AG04449 (cell line): ENCODE results near the gene HM13.
"Not testable (repeated sequence)": the region's sequence is repeated elsewhere in the genome, so short reads cannot be mapped to it uniquely, and the experiment has no call there.

Experiments
- CTCF ChIA-PET: fragments of 350-600 bp; formaldehyde crosslinking; extraction: SDS; loops from one replicate; lab custom pipeline; 2021; ENCODE audit warnings: antibody characterized with exemption; lab: Yijun Ruan, JAX
- POLR2A ChIA-PET: fragments of 400-600, 350-600 bp; formaldehyde crosslinking; extraction: SDS; loops from one replicate; lab custom pipeline; 2020; ENCODE audit warnings: antibody characterized with exemption, inconsistent platforms; lab: Yijun Ruan, JAX
- DNase-seq: peaks from one replicate; pipeline ENCODE4 v3.0.0-alpha.2; 2010; ENCODE audit warnings: low read depth, low spot score
- H3K4me3 ChIP-seq: 2 replicates; pipeline ENCODE4 v1.5.1; 2011; ENCODE audit warnings: low read depth, mild to moderate bottlenecking, control low read depth, low read length
- TF ChIP-seq, protein P1 (sequence below): IDR thresholded peaks from one replicate; pipeline ENCODE4 v1.5.1; 2011; ENCODE audit warnings: mild to moderate bottlenecking, moderate library complexity, low read length, control low read depth, inconsistent platforms; ENCODE audit not compliant: insufficient read depth; ENCODE audit errors: missing control alignments

HM13 gene

DNA sequence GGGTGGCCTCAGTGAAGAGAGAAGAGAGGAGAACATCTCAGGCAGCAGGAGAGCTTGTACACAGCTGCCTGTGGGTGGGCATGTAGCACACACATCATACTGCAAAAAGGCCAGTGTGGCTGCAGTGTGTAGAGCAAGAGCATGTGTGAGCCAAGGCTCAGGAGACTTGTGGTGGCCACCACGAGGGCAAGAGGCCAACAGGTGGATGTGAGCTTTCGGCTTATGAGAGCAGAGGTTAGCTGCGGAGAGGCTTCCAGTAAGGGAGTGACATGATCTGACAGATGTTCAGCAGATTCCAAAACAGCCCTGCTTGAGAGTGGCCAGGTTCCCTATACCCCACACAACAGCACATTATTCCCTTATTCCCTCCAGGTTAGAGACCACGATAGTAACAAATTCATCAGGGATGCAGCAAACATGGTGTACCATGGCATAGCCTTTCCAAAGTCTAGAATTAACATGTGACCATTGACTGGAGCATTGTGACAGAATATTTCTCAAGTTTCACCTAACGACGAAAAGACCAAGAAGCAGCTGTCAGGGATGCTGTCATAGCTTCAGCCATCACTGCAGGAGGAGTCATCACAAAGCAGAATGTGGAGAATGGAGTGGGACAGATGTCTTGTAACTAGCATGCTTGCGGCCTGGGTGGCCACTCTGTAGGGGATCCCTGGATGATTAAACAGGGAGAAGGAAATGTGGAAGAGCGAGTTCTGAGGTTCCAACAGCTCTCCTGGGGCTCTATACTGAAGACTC is 23.1 kb downstream of the HM13 start:
- TF ChIP-seq, protein P1, sequence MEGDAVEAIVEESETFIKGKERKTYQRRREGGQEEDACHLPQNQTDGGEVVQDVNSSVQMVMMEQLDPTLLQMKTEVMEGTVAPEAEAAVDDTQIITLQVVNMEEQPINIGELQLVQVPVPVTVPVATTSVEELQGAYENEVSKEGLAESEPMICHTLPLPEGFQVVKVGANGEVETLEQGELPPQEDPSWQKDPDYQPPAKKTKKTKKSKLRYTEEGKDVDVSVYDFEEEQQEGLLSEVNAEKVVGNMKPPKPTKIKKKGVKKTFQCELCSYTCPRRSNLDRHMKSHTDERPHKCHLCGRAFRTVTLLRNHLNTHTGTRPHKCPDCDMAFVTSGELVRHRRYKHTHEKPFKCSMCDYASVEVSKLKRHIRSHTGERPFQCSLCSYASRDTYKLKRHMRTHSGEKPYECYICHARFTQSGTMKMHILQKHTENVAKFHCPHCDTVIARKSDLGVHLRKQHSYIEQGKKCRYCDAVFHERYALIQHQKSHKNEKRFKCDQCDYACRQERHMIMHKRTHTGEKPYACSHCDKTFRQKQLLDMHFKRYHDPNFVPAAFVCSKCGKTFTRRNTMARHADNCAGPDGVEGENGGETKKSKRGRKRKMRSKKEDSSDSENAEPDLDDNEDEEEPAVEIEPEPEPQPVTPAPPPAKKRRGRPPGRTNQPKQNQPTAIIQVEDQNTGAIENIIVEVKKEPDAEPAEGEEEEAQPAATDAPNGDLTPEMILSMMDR = no peak
- ChIA-PET POLR2A (interaction anchor here (0.9 kb wide), 1 partner anchor 9 kb away, joined by 3 read pairs; a partner anchor contains a TSS), CTCF (interaction anchor here (1.0 to 18.2 kb wide), 4 partner anchors 20 to 75 kb away, joined by 4 to 340 read pairs (median 13); partner anchors contain the start of gene HM13)
- DNase-seq = no peak
- H3K4me3 ChIP-seq = no peak overlapping the region

DNA sequence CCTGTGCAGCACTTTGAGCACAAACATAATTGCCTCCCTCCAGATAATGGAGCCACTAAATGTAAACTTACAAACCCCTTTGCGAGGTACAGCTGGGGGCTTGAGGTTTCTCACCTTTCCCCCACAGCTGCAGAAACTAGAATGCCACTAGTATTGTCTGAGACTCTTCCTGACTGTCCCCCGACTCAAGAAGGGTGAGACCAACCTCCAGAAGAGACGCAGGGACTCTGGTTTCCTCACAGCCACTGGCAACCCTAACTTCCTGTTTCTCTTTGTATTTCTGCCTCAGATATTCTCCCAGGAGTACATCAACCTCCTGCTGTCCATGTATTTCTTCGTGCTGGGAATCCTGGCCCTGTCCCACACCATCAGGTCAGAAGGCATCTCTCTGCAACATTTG is 23.6 kb downstream of the HM13 start:
- H3K4me3 ChIP-seq = no peak overlapping the region
- CTCF ChIA-PET = interaction anchor here (1.2 to 18.2 kb wide), 4 partner anchors 22 to 75 kb away, joined by 3 to 340 read pairs (median 13); partner anchors contain the start of gene HM13
- POLR2A ChIA-PET = interaction anchor here (0.9 kb wide), 1 partner anchor 9 kb away, joined by 3 read pairs; a partner anchor contains a TSS
- TF ChIP-seq, protein P1 = no peak
- DNase-seq = no peak

DNA sequence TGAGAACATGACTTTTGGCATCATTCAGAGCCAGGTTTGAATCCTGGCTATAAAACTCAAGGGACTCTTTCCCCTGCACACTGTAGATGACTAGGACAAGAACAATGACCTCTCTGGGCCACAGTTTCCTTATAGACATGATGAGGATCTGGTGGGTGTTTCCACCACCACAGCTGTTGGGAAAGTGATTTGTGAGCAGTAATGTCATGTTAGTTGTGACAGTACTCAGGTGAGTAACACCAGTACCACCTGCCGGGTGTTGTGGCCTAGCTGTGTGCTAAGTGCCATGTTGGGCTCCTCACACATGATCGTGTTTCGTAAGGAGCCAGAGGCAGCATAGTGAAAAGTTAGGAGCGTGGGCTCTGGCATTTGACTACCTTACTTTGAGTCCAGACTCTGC is 24.1 kb downstream of the HM13 start:
- TF ChIP-seq, protein P1 = no peak
- CTCF ChIA-PET = interaction anchor here (1.2 to 18.2 kb wide), 4 partner anchors 21 to 74 kb away, joined by 3 to 340 read pairs (median 13); partner anchors contain the start of gene HM13
- no peak for DNase-seq
- H3K4me3 ChIP-seq = no peak overlapping the region
- POLR2A ChIA-PET = no interaction called here

DNA sequence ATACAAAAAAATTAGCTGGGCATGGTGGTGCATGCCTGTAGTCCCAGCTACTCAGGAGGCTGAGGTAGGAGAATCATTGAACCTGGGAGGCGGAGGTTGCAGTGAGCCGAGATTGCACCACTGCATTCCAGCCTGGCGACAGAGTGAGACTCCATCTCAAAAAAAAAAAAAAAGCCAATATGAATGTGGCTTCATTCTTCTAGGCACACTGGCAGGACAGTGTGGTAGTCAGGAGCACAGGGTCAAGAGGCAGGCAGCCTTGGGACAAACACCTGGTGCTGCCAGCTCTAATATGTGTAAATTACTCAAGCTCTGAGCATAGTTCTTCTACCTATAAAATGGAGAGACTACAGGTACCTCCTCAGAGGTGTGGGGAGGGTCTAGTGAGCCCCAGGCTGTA is 25.4 kb downstream of the HM13 start:
- DNase-seq, H3K4me3 ChIP-seq, POLR2A ChIA-PET: not testable (repeated sequence)
- CTCF ChIA-PET = interaction anchor here (1.6 to 18.2 kb wide), 3 partner anchors 9 to 73 kb away, joined by 5 to 340 read pairs (median 27); no protein-coding TSS in a partner anchor

DNA sequence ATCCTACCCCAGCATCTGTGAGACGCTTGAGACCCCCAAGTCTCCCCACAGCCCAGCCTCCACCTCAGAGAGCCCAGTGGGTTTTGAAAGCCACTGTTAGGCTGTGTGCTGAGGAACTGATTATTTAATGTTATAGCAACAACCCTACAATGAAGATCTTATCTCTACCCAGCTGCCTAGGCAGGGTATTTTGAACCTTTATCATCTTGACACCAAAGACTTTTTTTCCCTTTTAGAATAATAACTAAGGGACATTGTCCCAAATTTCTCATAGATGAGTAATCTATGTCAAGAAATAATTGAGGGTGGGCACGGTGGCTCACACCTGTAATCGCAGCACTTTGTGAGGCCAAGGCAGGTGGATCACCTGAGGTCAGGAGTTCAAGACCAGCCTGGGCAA is 26.2 kb downstream of the HM13 start:
- POLR2A ChIA-PET = interaction anchor here (0.7 to 1.0 kb wide), 2 partner anchors 8 to 65 kb away, joined by 3 read pairs; partner anchors contain the start of gene ID1
- CTCF ChIA-PET = interaction anchor here (1.6 to 18.2 kb wide), 4 partner anchors 8 to 72 kb away, joined by 5 to 340 read pairs (median 16); no protein-coding TSS in a partner anchor
- H3K4me3 ChIP-seq = no peak overlapping the region
- TF ChIP-seq, protein P1 = no peak
- no peak for DNase-seq

DNA sequence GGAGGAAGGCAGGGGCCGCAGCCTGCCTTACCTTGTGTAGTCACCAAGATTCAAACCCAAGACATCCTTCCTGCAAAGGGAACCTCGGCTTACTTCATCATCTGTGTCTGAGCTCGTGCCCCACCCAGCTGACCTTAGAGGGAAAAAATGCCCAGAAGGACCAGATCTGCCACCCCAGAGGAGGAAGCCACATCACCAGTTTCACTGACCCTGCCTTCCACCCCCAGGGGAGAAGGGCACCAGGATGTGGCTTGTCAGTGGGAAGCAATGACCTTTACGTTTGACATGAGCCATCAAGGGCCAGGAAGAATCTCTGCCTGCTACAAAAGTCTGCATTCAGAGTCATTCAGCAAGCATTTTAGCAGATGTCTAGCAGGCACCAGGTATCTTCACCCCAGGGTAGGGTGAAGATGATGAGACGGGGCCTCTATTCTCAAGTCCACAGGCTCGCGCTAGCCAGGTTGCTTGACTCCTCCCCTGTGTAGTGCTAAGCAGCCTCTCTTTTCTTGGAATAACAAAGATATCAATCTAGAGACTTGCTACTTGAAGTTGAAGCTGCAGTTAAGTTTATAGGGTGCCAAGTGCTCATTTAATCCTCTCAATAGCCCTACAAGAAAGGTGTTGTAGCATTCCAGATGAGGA is 28.1 kb downstream of the HM13 start:
- no peak for DNase-seq
- CTCF ChIA-PET = interaction anchor here (0.9 to 18.2 kb wide), 9 partner anchors 9 to 70 kb away, joined by 3 to 340 read pairs (median 5); partner anchors contain the start of gene HM13
- POLR2A ChIA-PET = interaction anchor here (0.8 to 1.3 kb wide), 3 partner anchors 27 to 71 kb away, joined by 4 to 5 read pairs (median 4); partner anchors contain the start of gene HM13

More for the DNA sequence above, 28.1 kb downstream of the HM13 start:
- TF ChIP-seq, protein P1 = no peak
- H3K4me3 ChIP-seq = no peak overlapping the region
